Activated CD8-positive, alpha-beta memory T cell treated with anti-CD3 and anti-CD28 coated beads, Interleukin-2, amount 50 U/mL, for 48 hours (primary cell): ENCODE results near the gene ANXA2R.
A peak's percentile ranks its signal among the peaks of the same experiment; 100 is the strongest.

Source experiments
- DNase-seq: peaks from one replicate; pipeline ENCODE4 v3.0.0-alpha.2; 2020

ANXA2R gene

GRCh38 chr5:42995360-42995751 lies 44.8 kb downstream of the ANXA2R start:
- no peak for DNase-seq

DNA sequence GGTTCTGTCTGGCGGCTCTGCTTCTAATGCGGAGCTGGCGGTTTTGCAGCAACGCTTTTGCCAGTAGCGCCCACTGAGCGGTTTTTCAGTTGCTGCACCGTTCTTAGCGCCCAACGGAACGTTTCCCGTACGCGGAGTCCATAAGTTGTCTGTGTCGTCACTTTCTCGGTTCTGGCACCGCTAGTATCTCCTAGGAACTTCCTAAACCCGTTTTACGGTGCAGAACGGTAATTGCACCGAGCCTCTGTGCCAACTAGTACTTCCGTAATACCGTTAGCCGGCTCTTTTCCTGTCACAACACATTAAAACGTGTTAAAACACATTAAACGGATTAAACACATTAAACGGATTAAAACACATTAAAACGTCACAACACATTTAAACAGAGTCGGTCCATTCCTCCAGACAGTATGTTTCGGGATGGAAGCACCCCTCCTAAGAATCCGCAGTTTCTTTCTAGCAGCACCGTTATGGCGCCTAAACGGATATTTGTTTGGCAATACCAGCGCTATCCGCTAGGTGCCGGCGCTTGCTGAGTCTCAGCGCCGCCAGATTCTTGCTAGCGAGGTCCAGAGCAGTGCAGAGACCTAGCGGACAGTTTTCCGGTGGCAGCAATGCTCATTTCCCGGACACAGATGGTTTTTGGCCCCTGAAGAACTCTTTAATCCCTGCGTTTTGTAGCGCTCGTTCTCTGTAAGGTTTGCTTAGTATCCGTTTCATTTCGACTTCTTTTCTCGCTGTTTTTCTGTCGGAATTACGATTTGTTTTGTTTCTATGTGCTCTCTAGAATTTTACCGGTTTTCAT lies 45.4 kb downstream of the ANXA2R start:
- DNase-seq: peak; percentile 91

GRCh38 chr5:42994246-42994554 lies 45.9 kb downstream of the ANXA2R start:
- no peak for DNase-seq

GRCh38 chr5:42993516-42994245 lies 46.4 kb downstream of the ANXA2R start:
- peak; percentile 76 for DNase-seq

GRCh38 chr5:42992088-42992879 lies 47.8 kb downstream of the ANXA2R start:
- peak; percentile 85 for DNase-seq

DNA sequence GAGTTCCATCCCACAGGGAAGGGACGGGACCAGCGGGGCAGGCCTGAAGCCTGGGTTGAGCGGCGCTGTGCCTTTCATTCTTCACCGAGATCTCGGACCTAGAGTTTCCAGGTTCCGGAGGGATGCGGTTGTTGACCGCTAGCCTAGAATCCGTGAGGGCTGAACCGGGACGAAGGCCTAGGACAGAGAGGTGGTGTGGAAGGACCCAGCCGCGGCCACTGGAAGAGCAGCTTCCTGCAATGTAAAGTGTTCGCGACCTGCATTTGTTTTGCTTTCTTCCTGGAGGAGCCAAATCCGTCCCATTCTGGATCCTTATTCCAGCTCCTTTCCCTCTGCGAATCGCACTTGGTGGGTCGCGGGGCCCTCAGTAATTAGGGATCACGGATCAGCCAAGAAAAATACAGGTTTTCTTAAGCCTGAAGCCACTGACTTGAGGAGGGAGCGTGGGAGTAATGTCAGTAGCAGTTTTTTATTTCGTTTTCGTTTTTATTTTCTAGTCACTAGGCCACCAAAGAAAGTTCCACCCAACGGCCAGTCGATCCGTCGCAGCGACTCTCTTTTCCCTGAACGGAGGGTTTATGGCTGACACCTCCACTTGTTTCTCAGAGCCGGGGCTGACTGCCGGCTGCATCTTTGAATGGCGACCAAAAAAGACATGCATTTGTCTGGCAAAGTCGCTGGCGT lies 48.6 kb downstream of the ANXA2R start:
- peak; percentile 67 for DNase-seq

- no peak for DNase-seq
Observed at GRCh38 chr5:42990892-42991291, 49.2 kb downstream of the ANXA2R start.
